ENCODE data around the gene LRIT1. TPM values are rescaled to one million over a fixed set of nuclear protein-coding genes. Genes with fewer than 3 reads are reported as not detected.

LRIT1 gene
- total RNA-seq, 1 donor from 2014 or later, result not detected

DNA sequence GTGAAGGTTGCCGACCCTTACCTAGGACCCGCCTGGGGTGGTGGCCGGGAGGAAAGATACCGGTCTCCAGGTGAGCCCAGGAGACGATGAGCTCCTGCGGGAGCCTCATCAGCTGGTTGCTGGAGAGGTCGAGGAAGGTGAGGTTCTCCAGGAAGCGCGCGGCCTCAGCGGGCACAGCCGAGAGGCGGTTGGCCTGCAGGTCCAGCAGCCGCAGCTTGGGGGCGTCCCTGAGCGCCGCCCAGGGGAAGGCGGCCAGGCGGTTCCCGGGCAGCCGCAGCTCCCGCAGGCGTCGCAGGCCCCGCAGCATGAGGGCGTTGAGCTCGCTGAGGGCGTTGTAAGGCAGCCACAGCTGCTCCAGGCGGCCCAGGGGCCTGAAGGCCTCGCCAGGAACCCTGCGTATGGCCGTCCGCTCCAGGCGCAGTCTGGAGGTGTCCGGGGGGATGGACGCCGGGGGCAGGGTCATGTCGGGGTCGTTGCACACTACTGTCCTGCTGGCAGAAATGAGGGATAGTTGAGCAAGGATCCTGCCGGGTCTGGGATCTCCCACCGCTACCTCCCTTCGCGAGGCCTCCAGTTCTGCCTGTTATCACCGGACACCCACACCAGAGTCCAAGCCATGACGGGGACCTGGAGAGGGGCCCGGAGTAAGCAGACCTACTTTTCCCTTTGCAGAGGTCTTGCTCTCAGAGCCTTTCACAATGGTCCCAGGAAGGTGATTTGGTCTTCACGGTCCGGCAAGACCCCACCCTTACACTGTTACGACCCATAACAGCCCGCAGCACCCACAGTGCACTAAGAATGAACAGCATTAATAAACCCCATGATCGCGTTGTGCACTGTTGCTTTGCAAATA lies 3.9 kb downstream of the LRIT1 start:
- CTCF ChIA-PET, result no interaction called here
- no peak for ATAC-seq (ENCODE audit: low read depth)
- no peak overlapping the region for H3K27ac Mint-ChIP-seq

DNA sequence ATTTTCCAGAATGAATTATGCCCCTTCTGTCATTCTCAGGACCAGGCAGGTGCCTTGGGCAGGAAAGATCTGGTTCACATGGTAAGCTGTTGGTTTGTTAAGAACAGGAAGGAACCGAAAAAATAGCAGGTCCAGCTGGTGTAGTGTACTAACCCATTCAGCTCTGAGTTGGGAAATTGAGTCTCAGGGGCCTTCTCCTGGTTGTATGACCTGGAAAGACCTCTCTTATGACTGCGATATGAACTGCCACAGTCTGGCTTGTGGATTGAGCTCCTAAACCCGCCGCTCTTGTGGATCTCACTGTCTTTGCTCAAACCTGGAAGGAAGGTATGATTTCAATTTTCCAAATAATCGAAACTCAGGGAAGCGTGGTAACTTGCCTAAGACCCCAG lies 4.5 kb downstream of the LRIT1 start:
- TF ChIP-seq, protein P1, sequence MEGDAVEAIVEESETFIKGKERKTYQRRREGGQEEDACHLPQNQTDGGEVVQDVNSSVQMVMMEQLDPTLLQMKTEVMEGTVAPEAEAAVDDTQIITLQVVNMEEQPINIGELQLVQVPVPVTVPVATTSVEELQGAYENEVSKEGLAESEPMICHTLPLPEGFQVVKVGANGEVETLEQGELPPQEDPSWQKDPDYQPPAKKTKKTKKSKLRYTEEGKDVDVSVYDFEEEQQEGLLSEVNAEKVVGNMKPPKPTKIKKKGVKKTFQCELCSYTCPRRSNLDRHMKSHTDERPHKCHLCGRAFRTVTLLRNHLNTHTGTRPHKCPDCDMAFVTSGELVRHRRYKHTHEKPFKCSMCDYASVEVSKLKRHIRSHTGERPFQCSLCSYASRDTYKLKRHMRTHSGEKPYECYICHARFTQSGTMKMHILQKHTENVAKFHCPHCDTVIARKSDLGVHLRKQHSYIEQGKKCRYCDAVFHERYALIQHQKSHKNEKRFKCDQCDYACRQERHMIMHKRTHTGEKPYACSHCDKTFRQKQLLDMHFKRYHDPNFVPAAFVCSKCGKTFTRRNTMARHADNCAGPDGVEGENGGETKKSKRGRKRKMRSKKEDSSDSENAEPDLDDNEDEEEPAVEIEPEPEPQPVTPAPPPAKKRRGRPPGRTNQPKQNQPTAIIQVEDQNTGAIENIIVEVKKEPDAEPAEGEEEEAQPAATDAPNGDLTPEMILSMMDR (IDR thresholded peaks at IDR 0.05), result no peak
- no peak overlapping the region for H3K27ac Mint-ChIP-seq
- H3K27me3 Mint-ChIP-seq, result peaks cover 15% of the 10 kb centered on the region
- H3K4me3 Mint-ChIP-seq, result no peak overlapping the region
- POLR2A ChIA-PET, result interaction anchor here (0.5 kb wide), 1 partner anchor 91 kb away, joined by 3 read pairs; no protein-coding TSS in a partner anchor
- CTCF ChIA-PET, result no interaction called here
- no peaks in the 10 kb centered on the region for H3K9me3 Mint-ChIP-seq
- intact Hi-C loops (cut with micrococcal nuclease), result no loop called here
- H3K4me1 Mint-ChIP-seq, result no peaks in the 10 kb centered on the region
- no peak for DNase-seq
- no peak for ATAC-seq (ENCODE audit: low read depth)
- H3K36me3 Mint-ChIP-seq (ENCODE audit: low read depth), result no peaks in the 10 kb centered on the region

More for the DNA sequence above, 3.9 kb downstream of the LRIT1 start:
- Mint-ChIP-seq H3K4me3 (no peak overlapping the region), H3K9me3 (no peaks in the 10 kb centered on the region), H3K27me3 (peaks cover 13% of the 10 kb centered on the region), H3K4me1 (no peaks in the 10 kb centered on the region), H3K36me3 (ENCODE audit: low read depth) (no peaks in the 10 kb centered on the region)
- TF ChIP-seq, protein P1 (IDR thresholded peaks at IDR 0.05), result no peak
- intact Hi-C loops (cut with micrococcal nuclease), result no loop called here
- no peak for DNase-seq
- POLR2A ChIA-PET, result no interaction called here

DNA sequence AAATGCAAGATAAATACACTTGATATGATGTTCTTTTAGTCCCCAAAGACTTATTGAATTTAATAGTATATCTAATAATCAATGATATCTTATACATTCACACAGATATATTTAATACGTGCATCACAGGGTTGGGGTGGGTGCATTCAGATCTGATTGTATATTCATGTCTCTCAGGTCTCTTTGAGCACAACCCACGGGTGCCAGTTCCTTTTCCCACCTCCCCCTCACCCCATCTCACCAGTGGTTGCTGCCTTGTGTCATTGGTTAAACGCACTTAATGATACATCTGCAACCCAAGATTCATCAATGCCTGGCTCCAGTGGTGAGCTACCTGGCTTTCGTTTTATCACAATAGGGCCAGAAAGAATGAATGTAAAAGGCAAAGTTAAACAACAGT lies 6.2 kb downstream of the LRIT1 start:
- ChIA-PET POLR2A (no interaction called here), CTCF (no interaction called here)
- H3K9me3 Mint-ChIP-seq, result no peaks in the 10 kb centered on the region
- TF ChIP-seq, protein P1 (IDR thresholded peaks at IDR 0.05), result no peak
- H3K36me3 Mint-ChIP-seq (ENCODE audit: low read depth), result no peaks in the 10 kb centered on the region
- intact Hi-C loops (cut with micrococcal nuclease), result no loop called here
- DNase-seq (no peak), ATAC-seq (ENCODE audit: low read depth) (no peak)
- H3K27me3 Mint-ChIP-seq, result peaks cover 15% of the 10 kb centered on the region
- no peak overlapping the region for H3K4me3 Mint-ChIP-seq
- H3K27ac Mint-ChIP-seq, result no peak overlapping the region
- H3K4me1 Mint-ChIP-seq, result no peaks in the 10 kb centered on the region

DNA sequence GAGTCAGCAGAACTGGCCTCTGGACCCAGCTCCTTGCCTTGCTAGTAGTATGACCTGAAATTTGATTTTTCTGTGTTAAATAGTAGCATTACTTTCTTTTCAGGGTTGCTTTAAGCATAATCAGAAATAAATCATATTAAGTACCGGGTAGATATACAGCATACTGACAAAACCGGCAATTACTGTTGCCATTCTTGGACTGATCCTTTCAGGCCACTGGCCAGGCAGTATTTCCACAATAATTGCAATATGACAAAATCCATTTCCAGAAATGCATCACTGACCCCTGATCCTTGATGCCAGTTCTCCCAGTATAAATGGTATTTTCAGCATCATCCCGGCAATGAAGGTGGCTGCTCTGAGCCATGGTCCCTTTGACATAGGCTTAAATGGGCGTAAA lies 6.9 kb downstream of the LRIT1 start:
- Mint-ChIP-seq H3K4me1 (no peaks in the 10 kb centered on the region), H3K36me3 (ENCODE audit: low read depth) (no peaks in the 10 kb centered on the region), H3K27ac (no peak overlapping the region), H3K4me3 (no peak overlapping the region), H3K27me3 (peaks cover 15% of the 10 kb centered on the region), H3K9me3 (peaks cover under 1% of the 10 kb centered on the region)
- ATAC-seq (ENCODE audit: low read depth), result no peak
- ChIA-PET CTCF (no interaction called here), POLR2A (no interaction called here)
- TF ChIP-seq, protein P1 (IDR thresholded peaks at IDR 0.05), result no peak
- no peak for DNase-seq
- intact Hi-C loops (cut with micrococcal nuclease), result no loop called here

DNA sequence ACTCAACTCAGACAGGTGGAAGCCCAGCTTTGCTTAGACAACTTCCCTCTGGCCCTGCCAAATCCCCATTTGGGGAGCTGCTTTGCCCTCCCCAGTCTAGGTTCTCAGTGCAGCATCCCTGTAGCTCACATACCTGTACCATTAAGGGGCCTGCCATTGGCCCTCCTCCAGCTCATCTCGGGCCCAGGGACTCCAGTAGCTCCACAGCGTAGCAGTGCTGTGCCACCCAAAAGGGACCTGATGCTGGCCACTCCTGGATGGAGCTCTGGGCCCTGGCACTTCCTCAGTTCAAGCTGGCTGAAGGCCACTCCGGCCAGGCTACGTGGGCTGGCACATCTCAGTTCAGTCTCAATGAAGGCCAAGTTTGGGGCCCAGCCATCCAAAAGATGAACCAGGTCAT lies 7.4 kb downstream of the LRIT1 start:
- TF ChIP-seq, protein P1 (IDR thresholded peaks at IDR 0.05), result no peak
- intact Hi-C loops (cut with micrococcal nuclease), result no loop called here
- Mint-ChIP-seq H3K9me3 (peaks cover 4% of the 10 kb centered on the region), H3K4me3 (no peak overlapping the region), H3K4me1 (no peaks in the 10 kb centered on the region), H3K36me3 (ENCODE audit: low read depth) (no peaks in the 10 kb centered on the region), H3K27ac (no peak overlapping the region), H3K27me3 (peaks cover 15% of the 10 kb centered on the region)
- CTCF ChIA-PET, result interaction anchor here (0.9 kb wide), 1 partner anchor 10 kb away, joined by 3 read pairs; no protein-coding TSS in a partner anchor
- DNase-seq, result no peak
- ATAC-seq (ENCODE audit: low read depth), result no peak
- POLR2A ChIA-PET, result no interaction called here
